GM19025 (cell line): ENCODE data around the gene PPP1R3A.
"Not testable (repeated sequence)": the region's sequence is repeated elsewhere in the genome, so short reads cannot be mapped to it uniquely, and the experiment has no call there.

Experiments used
- ATAC-seq: cut with Tn5 transposase; IDR thresholded peaks from one replicate; pipeline ENCODE4 v1.9.1; 2021; ENCODE audit warnings: mild to moderate bottlenecking, low read depth, moderate library complexity; ENCODE audit not compliant: unreplicated experiment

PPP1R3A gene

GRCh38 chr7:113918946-113919345 lies at the start of gene PPP1R3A:
Gene PPP1R3A (minus strand): TSS chr7:113919009. CDS start chr7:113918996, 13 bp downstream.
- no peak for ATAC-seq

GRCh38 chr7:113963356-113963755 lies 44.5 kb upstream of the PPP1R3A start:
- ATAC-seq = no peak

GRCh38 chr7:113959910-113960309 lies 41.1 kb upstream of the PPP1R3A start:
- ATAC-seq = no peak

GRCh38 chr7:113955157-113955556 lies 36.3 kb upstream of the PPP1R3A start:
- no peak for ATAC-seq

- no peak for ATAC-seq
These were observed 34.7 kb upstream of the PPP1R3A start for GRCh38 chr7:113953553-113953952.

- ATAC-seq = no peak
These were observed 26.5 kb upstream of the PPP1R3A start for GRCh38 chr7:113945018-113945938.

GRCh38 chr7:113936982-113937381 lies 18.2 kb upstream of the PPP1R3A start:
- ATAC-seq = no peak

GRCh38 chr7:113936535-113936934 lies 17.7 kb upstream of the PPP1R3A start:
- ATAC-seq = no peak

GRCh38 chr7:113929389-113929788 lies 10.6 kb upstream of the PPP1R3A start:
- not testable (repeated sequence) for ATAC-seq

- no peak for ATAC-seq
These were observed 9.3 kb upstream of the PPP1R3A start for GRCh38 chr7:113928112-113928511.

- ATAC-seq = no peak
These were observed 3.2 kb upstream of the PPP1R3A start for GRCh38 chr7:113922049-113922448.

GRCh38 chr7:113921363-113921762 lies 2.6 kb upstream of the PPP1R3A start:
- no peak for ATAC-seq

GRCh38 chr7:113917840-113918239 lies 969 bp downstream of the PPP1R3A start:
- ATAC-seq = no peak

GRCh38 chr7:113915956-113916355 lies 2.9 kb downstream of the PPP1R3A start:
- no peak for ATAC-seq

GRCh38 chr7:113912876-113913275 lies 5.9 kb downstream of the PPP1R3A start:
- ATAC-seq = no peak

- ATAC-seq = no peak
These were observed 11.2 kb downstream of the PPP1R3A start for GRCh38 chr7:113907617-113908016.

GRCh38 chr7:113904521-113904920 lies 14.3 kb downstream of the PPP1R3A start:
- ATAC-seq = no peak

- no peak for ATAC-seq
These were observed 26.0 kb downstream of the PPP1R3A start for GRCh38 chr7:113892818-113893217.

GRCh38 chr7:113891828-113892227 lies 27.0 kb downstream of the PPP1R3A start:
- ATAC-seq = no peak

GRCh38 chr7:113891031-113891350 lies 27.8 kb downstream of the PPP1R3A start:
- ATAC-seq = no peak

GRCh38 chr7:113890331-113891030 lies 28.3 kb downstream of the PPP1R3A start:
- no peak for ATAC-seq

GRCh38 chr7:113883096-113883495 lies 35.7 kb downstream of the PPP1R3A start:
- no peak for ATAC-seq
